GM23338 (cell line): ENCODE data around the gene EN2.
A peak's percentile ranks its signal among the peaks of the same experiment; 100 is the strongest.

Experiments
- EZH2 ChIP-seq: fragments of 200-600 bp; sonication (generic); IDR thresholded peaks from one replicate; pipeline ENCODE4 v1.8.0; 2017; ENCODE audit warnings: antibody characterized with exemption, mild to moderate bottlenecking, low read depth; ENCODE audit not compliant: unreplicated experiment
- TF ChIP-seq, protein P1 (sequence below), 2 experiments: fragments of 200-600 bp in 1 of 2; sonication (generic) in 1 of 2; conservative IDR thresholded peaks; 2 replicates each; pipeline versions ENCODE4 v1.5.1 to v1.6.1; 2016 to 2017; ENCODE audit warnings: antibody characterized with exemption in 2 of 2, low read depth in 2 of 2, mild to moderate bottlenecking in 2 of 2, moderate library complexity in 1 of 2

DNA sequence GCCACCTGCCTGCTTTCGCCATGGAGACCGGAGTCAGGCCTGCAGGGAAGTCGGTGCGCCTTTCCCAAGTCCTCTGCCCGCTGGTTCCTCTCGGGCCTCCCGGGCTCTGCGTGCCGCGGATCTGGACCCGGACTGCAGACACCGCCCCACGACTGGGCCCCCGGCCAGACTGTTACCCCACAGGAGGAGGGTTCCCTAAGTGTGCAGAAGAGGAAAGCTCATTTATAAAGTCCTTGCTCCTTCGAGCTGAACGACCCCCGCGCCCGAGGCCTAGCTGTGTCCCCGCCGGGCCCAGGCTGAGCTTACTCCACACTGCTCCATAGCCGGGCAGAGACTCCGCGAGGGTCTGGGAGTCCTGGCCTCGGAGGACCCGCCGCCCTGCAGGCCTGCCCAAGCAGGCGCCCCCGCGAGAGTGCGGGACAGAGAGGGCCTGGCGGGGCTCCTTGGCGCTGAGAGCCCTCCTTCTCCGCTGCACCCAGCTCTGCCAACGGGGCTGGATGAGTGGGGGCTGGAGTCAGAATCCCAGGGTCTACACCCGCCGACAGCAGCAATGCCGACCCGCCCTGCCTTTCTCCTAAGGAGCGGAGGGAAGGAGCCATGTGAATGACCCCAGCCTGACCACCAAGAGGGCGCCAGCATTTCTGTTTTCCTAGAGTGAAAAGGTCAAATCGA, 8.3 kb downstream of the EN2 start:
- TF ChIP-seq, protein P1, sequence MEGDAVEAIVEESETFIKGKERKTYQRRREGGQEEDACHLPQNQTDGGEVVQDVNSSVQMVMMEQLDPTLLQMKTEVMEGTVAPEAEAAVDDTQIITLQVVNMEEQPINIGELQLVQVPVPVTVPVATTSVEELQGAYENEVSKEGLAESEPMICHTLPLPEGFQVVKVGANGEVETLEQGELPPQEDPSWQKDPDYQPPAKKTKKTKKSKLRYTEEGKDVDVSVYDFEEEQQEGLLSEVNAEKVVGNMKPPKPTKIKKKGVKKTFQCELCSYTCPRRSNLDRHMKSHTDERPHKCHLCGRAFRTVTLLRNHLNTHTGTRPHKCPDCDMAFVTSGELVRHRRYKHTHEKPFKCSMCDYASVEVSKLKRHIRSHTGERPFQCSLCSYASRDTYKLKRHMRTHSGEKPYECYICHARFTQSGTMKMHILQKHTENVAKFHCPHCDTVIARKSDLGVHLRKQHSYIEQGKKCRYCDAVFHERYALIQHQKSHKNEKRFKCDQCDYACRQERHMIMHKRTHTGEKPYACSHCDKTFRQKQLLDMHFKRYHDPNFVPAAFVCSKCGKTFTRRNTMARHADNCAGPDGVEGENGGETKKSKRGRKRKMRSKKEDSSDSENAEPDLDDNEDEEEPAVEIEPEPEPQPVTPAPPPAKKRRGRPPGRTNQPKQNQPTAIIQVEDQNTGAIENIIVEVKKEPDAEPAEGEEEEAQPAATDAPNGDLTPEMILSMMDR (conservative IDR thresholded peaks at IDR 0.05; ENCODE audit: low read depth in 2 of 2): no peak
- TF ChIP-seq EZH2: peak; percentile 86
